Mesothelial cell of epicardium (in vitro differentiated cells): ENCODE data around the gene VPS51. TPM values are rescaled to one million over a fixed set of nuclear protein-coding genes. Genes with fewer than 3 reads are reported as not detected.

ENCODE experiments used
- DNase-seq, 2 experiments: peaks; one replicate each; pipeline ENCODE4 v3.0.0; 2021; ENCODE audit warnings: low spot score in 2 of 2; ENCODE audit not compliant: unreplicated experiment in 2 of 2
- H3K27ac Mint-ChIP-seq: 2 replicates; pipeline ENCODE4 v1.8.0; 2021; ENCODE audit warnings: mixed read lengths
- H3K27me3 Mint-ChIP-seq: 2 replicates; pipeline ENCODE4 v1.8.0; 2021; ENCODE audit warnings: low read depth, mixed read lengths
- H3K36me3 Mint-ChIP-seq: 2 replicates; pipeline ENCODE4 v1.8.0; 2021; ENCODE audit warnings: mixed read lengths
- H3K4me1 Mint-ChIP-seq: 2 replicates; pipeline ENCODE4 v1.8.0; 2021; ENCODE audit warnings: mixed read lengths
- H3K4me3 Mint-ChIP-seq: 2 replicates; pipeline ENCODE4 v1.8.0; 2021; ENCODE audit warnings: mild to moderate bottlenecking, moderate library complexity, mixed read lengths
- H3K9me3 Mint-ChIP-seq: 2 replicates; pipeline ENCODE4 v1.8.0; 2021; ENCODE audit warnings: mixed read lengths
- total RNA-seq: library from RNA; stranded (reverse); gene quantifications from 3 replicates; pipeline ENCODE4 v1.2.1, GENCODE V29; 2021
- TF ChIP-seq, protein P1 (sequence below): fragments of 200-600 bp; sonication (generic); IDR thresholded peaks from one replicate; pipeline ENCODE4 v1.5.0; 2021; ENCODE audit warnings: antibody characterized with exemption; ENCODE audit not compliant: unreplicated experiment

VPS51 gene
- total RNA-seq, 1 donor from 2014 or later = 113 TPM

DNA sequence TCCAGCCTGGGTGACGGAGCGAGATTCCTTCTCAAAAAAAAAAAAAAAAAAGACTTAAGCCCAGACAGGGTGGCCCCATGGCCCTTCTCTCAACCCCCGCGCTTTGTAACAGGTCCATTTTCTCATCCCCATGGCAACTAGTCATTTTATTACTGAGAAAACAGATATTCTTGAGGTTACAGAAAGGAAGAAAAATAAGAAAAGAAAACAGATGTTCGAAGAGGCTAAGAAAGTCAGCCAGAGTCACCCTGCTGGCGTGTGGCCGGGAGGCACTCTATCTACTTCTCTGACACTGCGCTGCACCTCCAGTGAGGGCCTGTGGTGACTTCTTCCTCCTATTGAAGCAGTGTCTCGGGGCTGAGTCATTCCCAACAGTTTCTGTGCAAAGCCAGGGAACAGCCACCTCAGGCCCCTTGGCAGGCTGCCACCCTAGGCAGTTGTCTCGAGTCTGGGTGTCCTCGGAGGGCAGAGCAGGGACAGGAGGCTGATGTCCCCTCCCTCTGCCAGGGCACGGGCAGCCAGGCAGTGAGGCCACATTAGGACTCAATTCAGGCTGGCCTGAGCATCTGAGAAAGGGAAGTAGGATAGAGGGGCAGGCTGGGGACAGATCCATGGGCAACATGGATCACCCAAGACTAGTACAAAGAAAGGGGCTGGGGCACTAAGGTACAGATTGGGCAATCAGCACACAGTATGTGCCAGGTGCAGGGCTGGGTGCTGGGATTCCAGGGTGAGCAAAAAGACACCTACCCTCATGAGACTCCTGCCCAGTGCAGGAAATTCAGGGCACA, 54.7 kb downstream of the VPS51 start:
- DNase-seq = peak in 1 of 2 experiments; percentile 67
- Mint-ChIP-seq H3K4me3 (peak overlapping the region; percentile 36), H3K36me3 (no peaks in the 10 kb centered on the region), H3K9me3 (no peaks in the 10 kb centered on the region), H3K4me1 (peaks cover 18% of the 10 kb centered on the region), H3K27me3 (peaks cover 14% of the 10 kb centered on the region), H3K27ac (peak overlapping the region; percentile 95)
- TF ChIP-seq, protein P1, sequence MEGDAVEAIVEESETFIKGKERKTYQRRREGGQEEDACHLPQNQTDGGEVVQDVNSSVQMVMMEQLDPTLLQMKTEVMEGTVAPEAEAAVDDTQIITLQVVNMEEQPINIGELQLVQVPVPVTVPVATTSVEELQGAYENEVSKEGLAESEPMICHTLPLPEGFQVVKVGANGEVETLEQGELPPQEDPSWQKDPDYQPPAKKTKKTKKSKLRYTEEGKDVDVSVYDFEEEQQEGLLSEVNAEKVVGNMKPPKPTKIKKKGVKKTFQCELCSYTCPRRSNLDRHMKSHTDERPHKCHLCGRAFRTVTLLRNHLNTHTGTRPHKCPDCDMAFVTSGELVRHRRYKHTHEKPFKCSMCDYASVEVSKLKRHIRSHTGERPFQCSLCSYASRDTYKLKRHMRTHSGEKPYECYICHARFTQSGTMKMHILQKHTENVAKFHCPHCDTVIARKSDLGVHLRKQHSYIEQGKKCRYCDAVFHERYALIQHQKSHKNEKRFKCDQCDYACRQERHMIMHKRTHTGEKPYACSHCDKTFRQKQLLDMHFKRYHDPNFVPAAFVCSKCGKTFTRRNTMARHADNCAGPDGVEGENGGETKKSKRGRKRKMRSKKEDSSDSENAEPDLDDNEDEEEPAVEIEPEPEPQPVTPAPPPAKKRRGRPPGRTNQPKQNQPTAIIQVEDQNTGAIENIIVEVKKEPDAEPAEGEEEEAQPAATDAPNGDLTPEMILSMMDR = no peak

DNA sequence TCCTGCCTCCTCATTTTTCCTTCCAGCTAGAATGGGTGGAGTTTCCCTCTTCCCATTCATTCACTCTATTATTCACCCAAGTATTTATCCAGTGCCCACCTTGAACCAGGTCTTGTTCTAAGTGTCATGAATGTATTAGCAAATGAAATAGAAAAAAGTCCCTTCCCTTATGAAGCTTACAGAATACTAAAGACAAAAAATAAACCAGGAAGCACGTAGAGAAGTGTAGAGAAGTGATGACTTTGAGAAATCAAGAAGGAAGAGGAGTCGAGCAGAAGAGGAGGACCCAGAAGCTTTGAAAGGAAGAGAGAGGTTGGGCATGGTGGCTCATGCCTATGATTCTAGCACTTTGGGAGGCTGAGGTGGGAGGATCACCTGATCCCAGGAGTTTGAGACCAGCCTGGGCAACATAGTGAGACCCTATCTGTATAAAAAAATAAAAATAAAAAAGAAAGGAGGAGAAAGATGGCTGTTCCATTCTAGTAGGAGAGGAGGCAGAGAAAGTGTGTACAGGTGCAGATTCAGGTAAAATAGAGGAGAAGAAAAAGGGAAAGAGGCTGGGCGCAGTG, 55.4 kb downstream of the VPS51 start:
- no peaks in the 10 kb centered on the region for H3K9me3 Mint-ChIP-seq
- no peaks in the 10 kb centered on the region for H3K36me3 Mint-ChIP-seq
- H3K27ac Mint-ChIP-seq = peak overlapping the region; percentile 95
- peaks cover 10% of the 10 kb centered on the region for H3K27me3 Mint-ChIP-seq
- peaks cover 18% of the 10 kb centered on the region for H3K4me1 Mint-ChIP-seq
- TF ChIP-seq, protein P1 = no peak
- no peak for DNase-seq
- no peak overlapping the region for H3K4me3 Mint-ChIP-seq

DNA sequence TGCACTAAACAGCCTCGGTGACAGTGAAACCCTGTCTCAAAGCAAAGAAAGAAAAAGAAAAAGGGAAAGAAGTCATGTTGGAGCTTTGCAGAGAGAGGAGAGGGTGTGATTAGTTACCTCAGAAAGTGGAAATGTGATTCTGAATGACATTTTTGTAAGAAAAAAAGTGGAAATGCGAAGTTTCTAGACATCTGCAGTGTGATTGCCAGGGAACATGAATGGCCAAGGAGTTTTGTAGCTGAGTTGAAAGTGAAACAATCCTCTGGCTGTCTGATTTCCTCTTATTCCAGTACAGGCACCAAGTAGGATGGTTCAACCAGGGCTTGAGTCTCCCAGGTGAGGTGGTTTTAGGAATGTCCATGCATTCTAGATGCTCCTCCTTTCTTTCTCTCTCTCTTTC, 56.1 kb downstream of the VPS51 start:
- no peaks in the 10 kb centered on the region for H3K36me3 Mint-ChIP-seq
- H3K4me3 Mint-ChIP-seq = no peak overlapping the region
- DNase-seq = no peak
- H3K9me3 Mint-ChIP-seq = no peaks in the 10 kb centered on the region
- peak overlapping the region; percentile 16 for H3K27ac Mint-ChIP-seq
- TF ChIP-seq, protein P1 = no peak
- peaks cover 18% of the 10 kb centered on the region for H3K4me1 Mint-ChIP-seq
- H3K27me3 Mint-ChIP-seq = peaks cover 10% of the 10 kb centered on the region

DNA sequence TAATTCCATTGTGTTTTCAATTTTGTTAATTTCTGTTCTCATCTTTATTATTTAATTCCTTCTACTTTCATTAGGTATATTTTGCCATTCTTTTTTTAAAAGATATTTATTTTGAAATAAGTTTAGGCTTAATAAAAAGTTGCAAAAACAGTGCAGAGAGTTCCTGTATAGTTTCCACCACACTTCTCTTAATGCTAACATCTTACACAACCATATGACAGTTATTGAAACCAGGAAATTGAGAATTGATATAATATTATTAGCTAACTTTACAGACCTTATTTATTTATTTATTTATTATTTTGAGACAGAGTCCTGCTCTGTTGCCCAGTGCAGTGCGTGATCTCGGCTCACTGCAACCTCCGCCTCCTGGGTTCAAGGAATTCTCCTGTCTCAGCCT, 60.2 kb downstream of the VPS51 start:
- H3K4me1 Mint-ChIP-seq = peaks cover 2% of the 10 kb centered on the region
- no peak for DNase-seq
- no peak overlapping the region for H3K4me3 Mint-ChIP-seq
- H3K27me3 Mint-ChIP-seq = peaks cover 13% of the 10 kb centered on the region
- no peaks in the 10 kb centered on the region for H3K9me3 Mint-ChIP-seq
- no peaks in the 10 kb centered on the region for H3K36me3 Mint-ChIP-seq
- TF ChIP-seq, protein P1 = no peak
- no peak overlapping the region for H3K27ac Mint-ChIP-seq

DNA sequence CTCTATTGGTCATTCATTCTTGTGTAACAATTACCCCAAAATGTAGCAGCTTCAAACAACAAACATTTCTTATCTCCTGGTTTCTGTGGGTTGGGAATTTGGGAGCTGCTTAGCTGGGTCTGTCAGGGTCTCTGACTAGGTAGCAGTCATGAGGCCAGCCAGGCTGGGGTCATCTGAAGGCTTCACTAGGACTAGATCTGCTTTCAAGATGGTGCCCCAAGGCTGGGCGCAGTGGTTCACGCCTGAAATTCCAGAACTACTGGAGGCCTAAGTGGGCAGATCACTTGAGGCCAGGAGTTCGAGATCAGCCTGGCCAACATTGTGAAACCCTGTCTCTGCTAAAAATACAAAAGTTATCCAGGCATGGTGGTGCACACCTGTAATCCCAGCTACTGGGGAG, 60.9 kb downstream of the VPS51 start:
- Mint-ChIP-seq H3K27ac (no peak overlapping the region), H3K27me3 (peaks cover 11% of the 10 kb centered on the region)
- DNase-seq = no peak

More for the DNA sequence above, 60.9 kb downstream of the VPS51 start:
- H3K4me1 Mint-ChIP-seq = no peaks in the 10 kb centered on the region
- H3K4me3 Mint-ChIP-seq = no peak overlapping the region
- H3K9me3 Mint-ChIP-seq = no peaks in the 10 kb centered on the region
- no peaks in the 10 kb centered on the region for H3K36me3 Mint-ChIP-seq
- TF ChIP-seq, protein P1 = no peak
